H9 (cell line): ENCODE measurements around the gene RASA2. TPM values are rescaled to one million over a fixed set of nuclear protein-coding genes. Genes with fewer than 3 reads are reported as not detected.

Source experiments
- DNase-seq: peaks from one replicate; pipeline ENCODE4 v3.0.0-alpha.2; 2017
- H2AFZ ChIP-seq: one replicate; pipeline ENCODE4 v1.6.1; 2013; ENCODE audit warnings: mild to moderate bottlenecking, low read length, control low read depth, moderate library complexity
- H2AK5ac ChIP-seq: 2 replicates; pipeline ENCODE4 v1.6.1; 2013; ENCODE audit warnings: low read length, control low read depth, mixed read lengths; ENCODE audit not compliant: insufficient read length
- H2BK120ac ChIP-seq: one replicate; pipeline ENCODE4 v1.6.1; 2013; ENCODE audit warnings: low read depth, mild to moderate bottlenecking, low read length, control low read depth, inconsistent platforms; ENCODE audit not compliant: poor library complexity, severe bottlenecking
- H2BK12ac ChIP-seq: 2 replicates; pipeline ENCODE4 v1.6.1; 2013; ENCODE audit warnings: low read length, control low read depth, mixed read lengths, low read depth; ENCODE audit not compliant: insufficient read length
- H2BK15ac ChIP-seq: 2 replicates; pipeline ENCODE4 v1.6.1; 2013; ENCODE audit warnings: low read depth, low read length, control low read depth
- H2BK20ac ChIP-seq: one replicate; pipeline ENCODE4 v1.6.1; 2013; ENCODE audit warnings: low read depth, mild to moderate bottlenecking, low read length, control low read depth, inconsistent platforms; ENCODE audit not compliant: poor library complexity, severe bottlenecking
- H2BK5ac ChIP-seq: 2 replicates; pipeline ENCODE4 v1.6.1; 2013; ENCODE audit warnings: low read length, control low read depth, mixed read lengths; ENCODE audit not compliant: insufficient read length
- H3K14ac ChIP-seq: 2 replicates; pipeline ENCODE4 v1.6.1; 2013; ENCODE audit warnings: low read length, control low read depth; ENCODE audit not compliant: insufficient read depth
- H3K18ac ChIP-seq: 2 replicates; pipeline ENCODE4 v1.6.1; 2013; ENCODE audit warnings: low read depth, mild to moderate bottlenecking, mixed read lengths, low read length, control low read depth; ENCODE audit not compliant: insufficient read length
- H3K23ac ChIP-seq: 2 replicates; pipeline ENCODE4 v1.6.1; 2013; ENCODE audit warnings: low read length, control low read depth, mixed read lengths, low read depth; ENCODE audit not compliant: insufficient read length
- H3K23me2 ChIP-seq: 2 replicates; pipeline ENCODE4 v1.6.1; 2013; ENCODE audit warnings: low read depth, mild to moderate bottlenecking, mixed read lengths, low read length, control low read depth; ENCODE audit not compliant: insufficient read length, poor library complexity, severe bottlenecking
- H3K27ac ChIP-seq: 2 replicates; pipeline ENCODE4 v1.5.1; 2013; ENCODE audit warnings: low read length, control low read depth, mixed read lengths, low read depth; ENCODE audit not compliant: insufficient read length
- H3K27me3 ChIP-seq: 2 replicates; pipeline ENCODE4 v1.6.1; 2013; ENCODE audit warnings: low read length, control low read depth, inconsistent platforms; ENCODE audit not compliant: insufficient read depth
- H3K4ac ChIP-seq: 2 replicates; pipeline ENCODE4 v1.6.1; 2013; ENCODE audit warnings: low read depth, mild to moderate bottlenecking, control low read depth, inconsistent platforms, low read length, moderate library complexity
- H3K4me1 ChIP-seq: 2 replicates; pipeline ENCODE4 v1.6.1; 2013; ENCODE audit warnings: low read length, control low read depth, inconsistent platforms; ENCODE audit not compliant: insufficient read depth
- H3K4me2 ChIP-seq: 2 replicates; pipeline ENCODE4 v1.6.1; 2013; ENCODE audit warnings: low read length, control low read depth, mixed read lengths; ENCODE audit not compliant: insufficient read length, insufficient read depth
- H3K56ac ChIP-seq: 2 replicates; pipeline ENCODE4 v1.6.1; 2013; ENCODE audit warnings: low read depth, mild to moderate bottlenecking, mixed read lengths, low read length, control low read depth; ENCODE audit not compliant: insufficient read length
- H3K79me1 ChIP-seq: 2 replicates; pipeline ENCODE4 v1.6.1; 2013; ENCODE audit warnings: low read depth, mild to moderate bottlenecking, moderate library complexity, low read length, control low read depth, inconsistent platforms; ENCODE audit not compliant: insufficient read depth, poor library complexity, severe bottlenecking
- H3K79me2 ChIP-seq: 2 replicates; pipeline ENCODE4 v1.6.1; 2013; ENCODE audit warnings: low read length, control low read depth, inconsistent platforms; ENCODE audit not compliant: insufficient read depth
- H3K9ac ChIP-seq: 2 replicates; pipeline ENCODE4 v1.6.1; 2013; ENCODE audit warnings: low read length, control low read depth, mixed read lengths; ENCODE audit not compliant: insufficient read length; ENCODE audit errors: extremely low read depth
- H3K9me3 ChIP-seq: one replicate; pipeline ENCODE4 v1.6.1; 2013; ENCODE audit warnings: low read depth, low read length, inconsistent platforms; ENCODE audit not compliant: control insufficient read depth
- H3T11ph ChIP-seq: one replicate; pipeline ENCODE4 v1.6.1; 2013; ENCODE audit warnings: mild to moderate bottlenecking, low read length, control low read depth, inconsistent platforms
- H4K20me1 ChIP-seq: one replicate; pipeline ENCODE4 v1.6.1; 2013; ENCODE audit not compliant: control insufficient read depth, insufficient read length, insufficient read depth
- H4K5ac ChIP-seq: 2 replicates; pipeline ENCODE4 v1.6.1; 2013; ENCODE audit warnings: low read depth, mild to moderate bottlenecking, mixed read lengths, low read length, control low read depth; ENCODE audit not compliant: insufficient read length
- H4K8ac ChIP-seq: replicated peaks from 2 replicates; pipeline ENCODE4 v1.6.1; 2013; ENCODE audit warnings: low read length, control low read depth, mixed read lengths, low read depth; ENCODE audit not compliant: insufficient read length
- H4K91ac ChIP-seq: 2 replicates; pipeline ENCODE4 v1.6.1; 2013; ENCODE audit warnings: low read depth, mild to moderate bottlenecking, moderate library complexity, mixed read lengths, low read length, control low read depth; ENCODE audit not compliant: insufficient read length
- H3K27ac Mint-ChIP-seq, 3 experiments: 2 replicates in 2 of 3; 3 replicates in 1 of 3; pipeline ENCODE4 v1.8.0; 2020 to 2021; ENCODE audit warnings: mixed read lengths in 3 of 3, mild to moderate bottlenecking in 1 of 3, moderate library complexity in 1 of 3
- H3K27me3 Mint-ChIP-seq: 2 replicates; pipeline ENCODE4 v1.8.0; 2021; ENCODE audit warnings: low read depth, mild to moderate bottlenecking, moderate library complexity, mixed read lengths
- H3K36me3 Mint-ChIP-seq, 3 experiments: 2 replicates in 2 of 3; 3 replicates in 1 of 3; pipeline ENCODE4 v1.8.0; 2020 to 2021; ENCODE audit warnings: low read depth in 3 of 3, mixed read lengths in 3 of 3; ENCODE audit not compliant: insufficient read depth in 1 of 3
- H3K4me1 Mint-ChIP-seq, 2 experiments: 2 replicates each; pipeline ENCODE4 v1.8.0; 2020; ENCODE audit warnings: mixed read lengths in 2 of 2
- H3K4me3 Mint-ChIP-seq, 2 experiments: 2 replicates in 1 of 2; 3 replicates in 1 of 2; pipeline ENCODE4 v1.8.0; 2020 to 2021; ENCODE audit warnings: mild to moderate bottlenecking in 2 of 2, mixed read lengths in 2 of 2, moderate library complexity in 1 of 2
- H3K9me3 Mint-ChIP-seq, 2 experiments: 2 replicates in 1 of 2; 3 replicates in 1 of 2; pipeline ENCODE4 v1.8.0; 2020; ENCODE audit warnings: mild to moderate bottlenecking in 2 of 2, mixed read lengths in 2 of 2, moderate library complexity in 1 of 2
- CTCF ChIP-seq: fragments of 200-600 bp; sonication (generic); conservative IDR thresholded peaks from 3 replicates; pipeline ENCODE4 v1.8.0; 2021; ENCODE audit warnings: antibody characterized with exemption, mild to moderate bottlenecking
- WGBS: extraction: QIAGEN DNeasy Blood & Tissue Kit; methylation state at CpG from one replicate; pipeline ENCODE4 v1.1.7; 2013; ENCODE audit warnings: missing lambda C conversion rate, low lambda C conversion rate, mixed read lengths; ENCODE audit not compliant: insufficient read length; ENCODE audit errors: extremely low coverage; 5-methylcytosine and 5-hydroxymethylcytosine counted together
- total RNA-seq: library from RNA; stranded (reverse); gene quantifications from 2 replicates; pipeline ENCODE4 v1.2.1, GENCODE V29; 2021

RASA2 gene
- total RNA-seq, 1 experiment from 2014 or later: 24.4 TPM

- no peak for DNase-seq
- Histone ChIP-seq H4K20me1 (no peaks in the 10 kb centered on the region), H3K9ac (no peak overlapping the region), H2BK20ac (no peak overlapping the region), H3K79me2 (no peaks in the 10 kb centered on the region), H3K79me1 (no peaks in the 10 kb centered on the region), H4K91ac (no peak overlapping the region), H3K23me2 (no peaks in the 10 kb centered on the region), H4K8ac (no peak overlapping the region), H2AK5ac (no peak overlapping the region), H3K27me3 (no peaks in the 10 kb centered on the region), H3K14ac (no peak overlapping the region), H3K4me2 (no peak overlapping the region), H3K18ac (no peak overlapping the region), H2BK5ac (no peak overlapping the region), H3K4ac (no peak overlapping the region), H3K9me3 (no peaks in the 10 kb centered on the region), H2AFZ (no peak overlapping the region), H3K4me1 (no peaks in the 10 kb centered on the region; the same call in 1 of the 2 replicates), H2BK15ac (no peak overlapping the region), H3K56ac (no peak overlapping the region), H2BK120ac (no peak overlapping the region), H3K27ac (no peak overlapping the region), H4K5ac (no peak overlapping the region), H2BK12ac (no peak overlapping the region), H3K23ac (no peak overlapping the region), H3T11ph (no peak overlapping the region)
- TF ChIP-seq CTCF: no peak
- peaks cover 4 to 23% (median 23%) of the 10 kb centered on the region in 3 experiments; a peak in 6 of 7 replicates for H3K36me3 Mint-ChIP-seq
- H3K27me3 Mint-ChIP-seq: no peaks in the 10 kb centered on the region
- WGBS: no CpG with 5 or more reads among the region's 6 CpGs
- no peak overlapping the region for H3K27ac Mint-ChIP-seq
- H3K4me3 Mint-ChIP-seq: no peak overlapping the region
- no peaks in the 10 kb centered on the region for H3K9me3 Mint-ChIP-seq
- peaks cover 9 to 12% of the 10 kb centered on the region in 2 experiments for H3K4me1 Mint-ChIP-seq
These were observed 121.6 kb downstream of the RASA2 start for GRCh38 chr3:141608438-141608837.
